Cardiac muscle cell (in vitro differentiated cells and primary cell): ENCODE measurements around the gene VAT1L. TPM values are rescaled to one million over a fixed set of nuclear protein-coding genes. Genes with fewer than 3 reads are reported as not detected.

Experiments
- DNase-seq, 2 donors: peaks; one replicate each; pipeline versions ENCODE4 v3.0.0 to v3.0.0-alpha.2; 2010 to 2017; ENCODE audit warnings: low read depth in 1 of 2, low spot score in 1 of 2
- H3K27ac ChIP-seq: fragments of 200-600 bp; sonication (generic); 2 replicates; pipeline ENCODE4 v1.5.1; 2016
- H3K27me3 ChIP-seq: fragments of 200-600 bp; sonication (generic); 2 replicates; pipeline ENCODE4 v1.6.0; 2016; ENCODE audit warnings: control low read depth
- H3K36me3 ChIP-seq: fragments of 200-600 bp; sonication (generic); 2 replicates; pipeline ENCODE4 v1.5.1; 2016; ENCODE audit warnings: control low read depth
- H3K4me1 ChIP-seq: fragments of 200-600 bp; sonication (generic); 2 replicates; pipeline ENCODE4 v1.8.1; 2017; ENCODE audit warnings: low read depth, mild to moderate bottlenecking, mixed run types
- H3K4me3 ChIP-seq: fragments of 200-600 bp; sonication (generic); 2 replicates; pipeline ENCODE4 v1.5.1; 2016; ENCODE audit warnings: mild to moderate bottlenecking
- H3K9me3 ChIP-seq: fragments of 200-600 bp; sonication (generic); 2 replicates; pipeline ENCODE4 v1.5.1; 2017; ENCODE audit warnings: low read depth, mild to moderate bottlenecking, control low read depth
- polyA plus RNA-seq: library from polyadenylated mRNA; unstranded; fragments of >200 nt; fragmentation: Nextera tagmentation; extraction: Ambion mirVana; gene quantifications from 2 replicates; pipeline ENCODE4 v1.2.1, GENCODE V29; 2016
- total RNA-seq: library from RNA; depleted of rRNA; stranded (reverse); fragments of >200 nt; gene quantifications from 2 replicates; pipeline ENCODE4 v1.2.3, GENCODE V29; 2016
- TF ChIP-seq, protein P1 (sequence below): IDR thresholded peaks from 2 replicates; pipeline ENCODE4 v1.5.1; 2012; ENCODE audit warnings: low read depth, mild to moderate bottlenecking, low read length

The VAT1L gene
- total and polyA plus RNA-seq, 2 experiments from 2014 or later: 1.5 to 2.4 TPM

DNA sequence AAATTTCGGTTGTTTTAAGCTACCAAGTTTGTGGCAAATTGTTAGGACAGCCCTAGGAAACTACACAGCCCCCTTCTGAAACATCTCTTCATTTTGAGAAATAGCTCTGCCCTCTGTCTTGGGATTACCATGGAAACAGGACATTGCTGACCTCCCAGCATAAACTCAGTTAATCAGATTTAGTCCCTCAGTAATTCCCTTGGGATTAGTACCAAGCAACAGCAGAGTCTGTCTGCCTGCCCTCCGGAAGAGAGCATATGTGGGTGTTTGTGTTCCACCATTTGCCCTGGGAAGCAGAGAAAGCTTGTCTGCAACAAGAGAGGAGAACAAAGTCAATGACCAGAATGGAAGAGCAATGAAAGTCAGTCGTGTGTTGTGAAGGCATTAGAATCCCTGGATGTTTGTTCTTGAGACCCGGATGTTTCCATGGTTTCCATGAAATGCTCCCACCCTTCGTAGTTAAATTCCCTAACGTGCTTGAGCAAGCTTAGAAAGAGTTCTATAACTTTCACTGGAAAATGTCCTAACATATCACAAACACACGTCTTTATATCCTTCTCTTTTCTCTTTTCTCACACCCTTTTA lies 39.9 kb upstream of the VAT1L start:
- Histone ChIP-seq H3K27me3 (peaks cover 9% of the 10 kb centered on the region), H3K36me3 (no peaks in the 10 kb centered on the region), H3K4me1 (no peaks in the 10 kb centered on the region), H3K9me3 (no peaks in the 10 kb centered on the region), H3K27ac (no peak overlapping the region), H3K4me3 (no peak overlapping the region)
- no peak for DNase-seq
- TF ChIP-seq, protein P1, sequence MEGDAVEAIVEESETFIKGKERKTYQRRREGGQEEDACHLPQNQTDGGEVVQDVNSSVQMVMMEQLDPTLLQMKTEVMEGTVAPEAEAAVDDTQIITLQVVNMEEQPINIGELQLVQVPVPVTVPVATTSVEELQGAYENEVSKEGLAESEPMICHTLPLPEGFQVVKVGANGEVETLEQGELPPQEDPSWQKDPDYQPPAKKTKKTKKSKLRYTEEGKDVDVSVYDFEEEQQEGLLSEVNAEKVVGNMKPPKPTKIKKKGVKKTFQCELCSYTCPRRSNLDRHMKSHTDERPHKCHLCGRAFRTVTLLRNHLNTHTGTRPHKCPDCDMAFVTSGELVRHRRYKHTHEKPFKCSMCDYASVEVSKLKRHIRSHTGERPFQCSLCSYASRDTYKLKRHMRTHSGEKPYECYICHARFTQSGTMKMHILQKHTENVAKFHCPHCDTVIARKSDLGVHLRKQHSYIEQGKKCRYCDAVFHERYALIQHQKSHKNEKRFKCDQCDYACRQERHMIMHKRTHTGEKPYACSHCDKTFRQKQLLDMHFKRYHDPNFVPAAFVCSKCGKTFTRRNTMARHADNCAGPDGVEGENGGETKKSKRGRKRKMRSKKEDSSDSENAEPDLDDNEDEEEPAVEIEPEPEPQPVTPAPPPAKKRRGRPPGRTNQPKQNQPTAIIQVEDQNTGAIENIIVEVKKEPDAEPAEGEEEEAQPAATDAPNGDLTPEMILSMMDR: no peak

DNA sequence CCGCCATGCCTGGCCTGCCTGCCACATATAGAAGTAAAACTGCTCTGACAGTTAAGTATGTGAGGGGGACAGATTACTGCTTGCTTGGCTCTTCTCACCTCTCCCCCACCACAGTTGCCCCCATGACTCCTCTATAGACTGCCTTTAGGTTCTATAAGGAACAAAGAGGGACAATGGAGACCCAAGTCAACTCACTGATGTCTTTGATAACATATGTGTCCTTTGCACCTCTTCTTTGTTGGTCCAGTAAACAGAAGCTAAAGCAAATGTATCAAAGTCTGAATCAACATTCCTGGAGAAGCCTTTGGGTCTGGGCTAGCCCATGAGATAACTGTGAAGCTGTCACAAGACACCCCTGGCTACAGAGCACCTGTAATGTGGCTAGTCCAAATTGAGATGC lies 38.9 kb upstream of the VAT1L start:
- H3K4me1 ChIP-seq: no peaks in the 10 kb centered on the region
- peaks cover 9% of the 10 kb centered on the region for H3K27me3 ChIP-seq
- TF ChIP-seq, protein P1: no peak
- H3K9me3 ChIP-seq: no peaks in the 10 kb centered on the region
- H3K36me3 ChIP-seq: no peaks in the 10 kb centered on the region
- no peak overlapping the region for H3K4me3 ChIP-seq
- no peak overlapping the region for H3K27ac ChIP-seq
- no peak for DNase-seq

DNA sequence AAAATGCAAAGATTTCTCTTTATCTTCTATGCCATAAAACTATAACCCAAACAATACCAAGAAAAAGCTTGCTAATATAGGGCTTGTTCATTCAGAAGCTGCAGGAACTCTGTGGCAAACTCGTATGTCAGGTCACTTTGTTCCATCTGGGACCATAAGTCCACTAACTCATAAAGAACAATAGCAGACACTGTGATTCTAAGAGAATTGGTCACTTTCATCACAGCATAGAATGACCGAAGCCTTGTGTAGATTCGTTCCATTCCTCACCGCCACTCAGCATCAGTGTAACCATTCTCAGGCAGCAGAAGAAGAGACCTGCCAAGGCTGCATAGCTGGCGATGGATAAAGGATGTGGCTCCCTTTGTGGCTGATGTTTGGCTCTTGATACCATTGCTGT lies 30.3 kb upstream of the VAT1L start:
- no peak overlapping the region for H3K27ac ChIP-seq
- no peaks in the 10 kb centered on the region for H3K36me3 ChIP-seq
- TF ChIP-seq, protein P1: no peak
- H3K4me1 ChIP-seq: peaks cover 9% of the 10 kb centered on the region
- H3K9me3 ChIP-seq: no peaks in the 10 kb centered on the region
- H3K4me3 ChIP-seq: no peak overlapping the region
- DNase-seq: no peak
- no peaks in the 10 kb centered on the region for H3K27me3 ChIP-seq

DNA sequence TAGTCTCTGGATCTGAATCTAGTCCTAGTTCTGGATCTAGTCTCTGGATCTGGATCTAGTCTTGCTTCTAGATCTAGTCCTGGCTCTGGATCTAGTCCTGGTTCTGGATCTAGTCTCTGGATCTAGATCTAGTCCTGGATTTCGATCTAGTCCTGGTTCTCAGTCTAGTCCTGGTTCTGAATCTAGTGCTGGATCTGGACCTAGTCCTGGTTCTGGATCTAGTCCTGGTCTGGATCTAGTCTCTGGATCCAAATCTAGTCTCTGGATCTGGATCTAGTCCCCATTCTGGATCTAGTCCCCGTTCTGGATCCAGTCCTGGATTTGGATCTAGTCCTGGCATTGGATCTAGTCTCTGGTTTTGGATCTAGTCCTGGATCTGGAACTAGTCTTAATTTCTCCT lies 29.9 kb upstream of the VAT1L start:
- DNase-seq: no peak
- TF ChIP-seq, protein P1: no peak
- Histone ChIP-seq H3K9me3 (no peaks in the 10 kb centered on the region), H3K27me3 (no peaks in the 10 kb centered on the region), H3K4me3 (no peak overlapping the region), H3K36me3 (no peaks in the 10 kb centered on the region), H3K27ac (no peak overlapping the region), H3K4me1 (peaks cover 9% of the 10 kb centered on the region)

DNA sequence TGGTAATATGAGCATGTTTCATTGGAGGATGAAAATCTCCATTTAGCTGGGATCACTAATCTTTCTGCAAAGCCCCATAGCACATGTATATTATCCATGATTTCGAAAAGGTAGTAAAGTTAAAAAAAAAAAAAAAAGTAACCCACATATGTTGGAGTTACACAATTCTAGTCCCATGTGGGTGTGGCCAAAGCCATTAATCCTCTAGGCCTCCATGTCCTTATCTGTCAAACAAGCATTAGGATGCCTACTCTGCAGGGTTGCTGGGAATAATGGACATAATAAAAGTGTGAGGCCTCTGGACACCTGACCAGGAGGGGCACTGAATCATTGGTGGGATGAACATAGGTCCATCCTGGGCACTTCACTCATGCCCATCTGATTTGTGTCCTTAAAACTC lies 29.2 kb upstream of the VAT1L start:
- Histone ChIP-seq H3K27ac (no peak overlapping the region), H3K9me3 (no peaks in the 10 kb centered on the region), H3K4me1 (peaks cover 9% of the 10 kb centered on the region), H3K36me3 (no peaks in the 10 kb centered on the region), H3K4me3 (no peak overlapping the region), H3K27me3 (no peaks in the 10 kb centered on the region)
- no peak for DNase-seq
- TF ChIP-seq, protein P1: no peak
